ENCODE measurements around the gene BMP5.

Gene BMP5

GRCh38 chr6:55726144-55726543 is 149.2 kb downstream of the BMP5 start:
- no peaks in the 10 kb centered on the region for H3K27me3 ChIP-seq (ENCODE audit: insufficient read depth, poor library complexity, severe bottlenecking)
- no peak overlapping the region for H3K4me3 ChIP-seq (replicated peaks; ENCODE audit: insufficient read depth, low read length)
- DNase-seq (ENCODE audit: low read depth in 1 of 2, low spot score in 1 of 2), result no peak
- TF ChIP-seq POLR2AphosphoS5 (IDR thresholded peaks at IDR 0.05; ENCODE audit: low read depth) (no peak), GABPA (IDR thresholded peaks at IDR 0.05; ENCODE audit: low read depth) (no peak)
- no peak overlapping the region for H3K27ac ChIP-seq (replicated peaks)

GRCh38 chr6:55714831-55715230 is 160.6 kb downstream of the BMP5 start:
- Histone ChIP-seq H3K27me3 (ENCODE audit: insufficient read depth, poor library complexity, severe bottlenecking) (no peaks in the 10 kb centered on the region), H3K4me3 (replicated peaks; ENCODE audit: insufficient read depth, low read length) (no peak overlapping the region), H3K27ac (replicated peaks) (no peak overlapping the region)
- DNase-seq (ENCODE audit: low read depth in 1 of 2, low spot score in 1 of 2), result no peak
- TF ChIP-seq POLR2AphosphoS5 (IDR thresholded peaks at IDR 0.05; ENCODE audit: low read depth) (no peak), GABPA (IDR thresholded peaks at IDR 0.05; ENCODE audit: low read depth) (no peak)
- TF ChIP-seq, protein P1, sequence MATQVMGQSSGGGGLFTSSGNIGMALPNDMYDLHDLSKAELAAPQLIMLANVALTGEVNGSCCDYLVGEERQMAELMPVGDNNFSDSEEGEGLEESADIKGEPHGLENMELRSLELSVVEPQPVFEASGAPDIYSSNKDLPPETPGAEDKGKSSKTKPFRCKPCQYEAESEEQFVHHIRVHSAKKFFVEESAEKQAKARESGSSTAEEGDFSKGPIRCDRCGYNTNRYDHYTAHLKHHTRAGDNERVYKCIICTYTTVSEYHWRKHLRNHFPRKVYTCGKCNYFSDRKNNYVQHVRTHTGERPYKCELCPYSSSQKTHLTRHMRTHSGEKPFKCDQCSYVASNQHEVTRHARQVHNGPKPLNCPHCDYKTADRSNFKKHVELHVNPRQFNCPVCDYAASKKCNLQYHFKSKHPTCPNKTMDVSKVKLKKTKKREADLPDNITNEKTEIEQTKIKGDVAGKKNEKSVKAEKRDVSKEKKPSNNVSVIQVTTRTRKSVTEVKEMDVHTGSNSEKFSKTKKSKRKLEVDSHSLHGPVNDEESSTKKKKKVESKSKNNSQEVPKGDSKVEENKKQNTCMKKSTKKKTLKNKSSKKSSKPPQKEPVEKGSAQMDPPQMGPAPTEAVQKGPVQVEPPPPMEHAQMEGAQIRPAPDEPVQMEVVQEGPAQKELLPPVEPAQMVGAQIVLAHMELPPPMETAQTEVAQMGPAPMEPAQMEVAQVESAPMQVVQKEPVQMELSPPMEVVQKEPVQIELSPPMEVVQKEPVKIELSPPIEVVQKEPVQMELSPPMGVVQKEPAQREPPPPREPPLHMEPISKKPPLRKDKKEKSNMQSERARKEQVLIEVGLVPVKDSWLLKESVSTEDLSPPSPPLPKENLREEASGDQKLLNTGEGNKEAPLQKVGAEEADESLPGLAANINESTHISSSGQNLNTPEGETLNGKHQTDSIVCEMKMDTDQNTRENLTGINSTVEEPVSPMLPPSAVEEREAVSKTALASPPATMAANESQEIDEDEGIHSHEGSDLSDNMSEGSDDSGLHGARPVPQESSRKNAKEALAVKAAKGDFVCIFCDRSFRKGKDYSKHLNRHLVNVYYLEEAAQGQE (IDR thresholded peaks at IDR 0.05; ENCODE audit: insufficient replicate concordance, low read depth), result no peak

- no peaks in the 10 kb centered on the region for H3K27me3 ChIP-seq (ENCODE audit: insufficient read depth, poor library complexity, severe bottlenecking)
- TF ChIP-seq, protein P2, sequence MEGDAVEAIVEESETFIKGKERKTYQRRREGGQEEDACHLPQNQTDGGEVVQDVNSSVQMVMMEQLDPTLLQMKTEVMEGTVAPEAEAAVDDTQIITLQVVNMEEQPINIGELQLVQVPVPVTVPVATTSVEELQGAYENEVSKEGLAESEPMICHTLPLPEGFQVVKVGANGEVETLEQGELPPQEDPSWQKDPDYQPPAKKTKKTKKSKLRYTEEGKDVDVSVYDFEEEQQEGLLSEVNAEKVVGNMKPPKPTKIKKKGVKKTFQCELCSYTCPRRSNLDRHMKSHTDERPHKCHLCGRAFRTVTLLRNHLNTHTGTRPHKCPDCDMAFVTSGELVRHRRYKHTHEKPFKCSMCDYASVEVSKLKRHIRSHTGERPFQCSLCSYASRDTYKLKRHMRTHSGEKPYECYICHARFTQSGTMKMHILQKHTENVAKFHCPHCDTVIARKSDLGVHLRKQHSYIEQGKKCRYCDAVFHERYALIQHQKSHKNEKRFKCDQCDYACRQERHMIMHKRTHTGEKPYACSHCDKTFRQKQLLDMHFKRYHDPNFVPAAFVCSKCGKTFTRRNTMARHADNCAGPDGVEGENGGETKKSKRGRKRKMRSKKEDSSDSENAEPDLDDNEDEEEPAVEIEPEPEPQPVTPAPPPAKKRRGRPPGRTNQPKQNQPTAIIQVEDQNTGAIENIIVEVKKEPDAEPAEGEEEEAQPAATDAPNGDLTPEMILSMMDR (IDR thresholded peaks at IDR 0.05; ENCODE audit: insufficient read depth, low read length), result no peak
- no peak for TF ChIP-seq SPI1 (IDR thresholded peaks at IDR 0.05; ENCODE audit: borderline replicate concordance, low read depth)
- TF ChIP-seq, protein P1 (IDR thresholded peaks at IDR 0.05; ENCODE audit: insufficient replicate concordance, low read depth), result no peak
- no peak for TF ChIP-seq POLR2AphosphoS5 (IDR thresholded peaks at IDR 0.05; ENCODE audit: low read depth)
- TF ChIP-seq GABPA (IDR thresholded peaks at IDR 0.05; ENCODE audit: low read depth), result no peak
- H3K27ac ChIP-seq (replicated peaks), result no peak overlapping the region
- no peak for DNase-seq (ENCODE audit: low read depth in 1 of 2, low spot score in 1 of 2)
- H3K4me3 ChIP-seq (replicated peaks; ENCODE audit: insufficient read depth, low read length), result no peak overlapping the region
Measured at GRCh38 chr6:55713436-55713835, 162.0 kb downstream of the BMP5 start.

- no peaks in the 10 kb centered on the region for H3K27me3 ChIP-seq (ENCODE audit: insufficient read depth, poor library complexity, severe bottlenecking)
- no peak for DNase-seq (ENCODE audit: low read depth in 1 of 2, low spot score in 1 of 2)
- TF ChIP-seq SPI1 (IDR thresholded peaks at IDR 0.05; ENCODE audit: borderline replicate concordance, low read depth) (no peak), GABPA (IDR thresholded peaks at IDR 0.05; ENCODE audit: low read depth) (no peak), POLR2AphosphoS5 (IDR thresholded peaks at IDR 0.05; ENCODE audit: low read depth) (no peak)
- TF ChIP-seq, protein P2 (IDR thresholded peaks at IDR 0.05; ENCODE audit: insufficient read depth, low read length), result no peak
- TF ChIP-seq, protein P1 (IDR thresholded peaks at IDR 0.05; ENCODE audit: insufficient replicate concordance, low read depth), result no peak
Measured at GRCh38 chr6:55708711-55709110, 166.7 kb downstream of the BMP5 start.

More at GRCh38 chr6:55708711-55709110, 166.7 kb downstream of the BMP5 start:
- H3K4me3 ChIP-seq (replicated peaks; ENCODE audit: insufficient read depth, low read length), result no peak overlapping the region
- H3K27ac ChIP-seq (replicated peaks), result no peak overlapping the region
